Endothelial cell of umbilical vein (primary cell): ENCODE measurements around the gene SLC7A6. TPM values are rescaled to one million over a fixed set of nuclear protein-coding genes. Genes with fewer than 3 reads are reported as not detected.

Experiments
- BruUV-seq: library from RNA; stranded (reverse); fragments of 400-500 nt; replicated peaks from 2 replicates; lab custom pipeline; 2021; lab: Mats Ljungman, UMichigan
- CTCF ChIA-PET: fragments of 300-600, 350-600 bp; sonication (Branson Sonifier 250); formaldehyde crosslinking; loops from one replicate; lab custom pipeline; 2021; ENCODE audit warnings: antibody characterized with exemption, inconsistent platforms; lab: Charles Lee
- POLR2A ChIA-PET: fragments of 300-600, 350-600 bp; sonication (Branson Sonifier 250); formaldehyde crosslinking; loops from one replicate; lab custom pipeline; 2021; ENCODE audit warnings: antibody characterized with exemption, inconsistent platforms; lab: Charles Lee
- DNase-seq: peaks from one replicate; pipeline ENCODE4 v3.0.0-alpha.2; 2011; ENCODE audit warnings: low read depth, low spot score
- FAIRE-seq: peaks from 2 replicates; lab custom pipeline; 2011; peaks lifted over from hg19 to GRCh38; lab: Jason Lieb, UNC
- H2AFZ ChIP-seq: 2 replicates; pipeline ENCODE4 v1.6.0; 2012; ENCODE audit warnings: low read depth, low read length, control low read depth, inconsistent platforms
- H3K27ac ChIP-seq: 2 replicates; pipeline ENCODE4 v1.5.1; 2011; ENCODE audit warnings: low read depth, mild to moderate bottlenecking, control low read depth, low read length, moderate library complexity; ENCODE audit not compliant: insufficient read depth
- H3K27me3 ChIP-seq, 2 experiments: 2 replicates each; pipeline versions ENCODE4 v1.6.0 to v1.6.1; 2011; ENCODE audit warnings: low read length in 2 of 2, mixed read lengths in 1 of 2; ENCODE audit not compliant: control insufficient read depth in 2 of 2, insufficient read depth in 2 of 2
- H3K36me3 ChIP-seq, 2 experiments: 2 replicates in 1 of 2; 3 replicates in 1 of 2; pipeline ENCODE4 v1.5.1; 2011; ENCODE audit warnings: low read length in 2 of 2, mild to moderate bottlenecking in 1 of 2, moderate library complexity in 1 of 2; ENCODE audit not compliant: control insufficient read depth in 2 of 2, insufficient read depth in 2 of 2; ENCODE audit errors: extremely low read depth in 1 of 2
- H3K4me1 ChIP-seq: 3 replicates; pipeline ENCODE4 v1.5.1; 2011; ENCODE audit warnings: mild to moderate bottlenecking, low read length; ENCODE audit not compliant: control insufficient read depth, insufficient read depth; ENCODE audit errors: extremely low read depth
- H3K4me2 ChIP-seq: 2 replicates; pipeline ENCODE4 v1.6.1; 2011; ENCODE audit warnings: low read length, control low read depth, mixed read lengths; ENCODE audit not compliant: insufficient read depth
- H3K4me3 ChIP-seq, 3 experiments: fragments of 200-600 bp in 1 of 3; sonication (generic), shearing (Covaris generic) in 1 of 3; replicated peaks in 1 of 3; 2 replicates each; pipeline ENCODE4 v1.5.1; 2011 to 2016; ENCODE audit warnings: control low read depth in 3 of 3, low read length in 3 of 3, mild to moderate bottlenecking in 2 of 3, inconsistent platforms in 1 of 3, low read depth in 1 of 3, moderate library complexity in 1 of 3; ENCODE audit not compliant: insufficient read depth in 1 of 3
- H3K79me2 ChIP-seq: 2 replicates; pipeline ENCODE4 v1.6.0; 2012; ENCODE audit warnings: low read length, inconsistent platforms; ENCODE audit not compliant: control insufficient read depth, insufficient read depth
- H3K9ac ChIP-seq: replicated peaks from 2 replicates; pipeline ENCODE3; 2011; ENCODE audit warnings: low read length, control low read depth; ENCODE audit not compliant: insufficient read depth; ENCODE audit errors: extremely low read depth
- H3K9me1 ChIP-seq: replicated peaks from 3 replicates; pipeline ENCODE4 v1.6.0; 2011; ENCODE audit warnings: mild to moderate bottlenecking, low read length; ENCODE audit not compliant: control insufficient read depth, insufficient read depth; ENCODE audit errors: extremely low read depth
- H3K9me3 ChIP-seq: replicated peaks from 2 replicates; pipeline ENCODE4 v1.5.1; 2012; ENCODE audit warnings: low read length, inconsistent platforms; ENCODE audit not compliant: control insufficient read depth, insufficient read depth
- H4K20me1 ChIP-seq: replicated peaks from 2 replicates; pipeline ENCODE3; 2011; ENCODE audit warnings: mild to moderate bottlenecking, low read length; ENCODE audit not compliant: control insufficient read depth, insufficient read depth; ENCODE audit errors: extremely low read depth
- EZH2 ChIP-seq: IDR thresholded peaks from 2 replicates; pipeline ENCODE4 v1.6.1; 2012; ENCODE audit warnings: borderline replicate concordance, low read depth, mild to moderate bottlenecking, moderate library complexity, low read length, inconsistent platforms; ENCODE audit not compliant: severe bottlenecking
- MYC ChIP-seq: IDR thresholded peaks from one replicate; pipeline ENCODE4 v1.6.1; 2011; ENCODE audit warnings: mild to moderate bottlenecking, low read depth, low read length
- POLR2A ChIP-seq: IDR thresholded peaks from 2 replicates; pipeline ENCODE4 v1.6.1; 2012; ENCODE audit warnings: low read depth, mild to moderate bottlenecking, control low read depth, low read length
- dilution Hi-C: fragments of 300-500 bp; cut with MboI; formaldehyde crosslinking; loops from one replicate; pipeline ENCODE4 v1.15.0; 2019; ENCODE audit warnings: low sequenced_read_pairs; ENCODE audit not compliant: extremely low pct_ligation_motif_present
- intact Hi-C: fragments of 100-400 bp; cut with micrococcal nuclease; formaldehyde crosslinking; loops from one replicate; pipeline ENCODE4 v1.10.0; 2022
- polyA plus RNA-seq, 4 experiments: library from polyadenylated mRNA; depleted of rRNA in 3 of 4; stranded (reverse) in 3 of 4; unstranded in 1 of 4; fragments of >200 nt; gene quantifications; 2 replicates each; pipeline versions ENCODE4 v1.2.1 to v1.2.3, GENCODE V29; 2011 to 2012; ENCODE audit warnings: missing spikeins in 1 of 4
- total RNA-seq: library from RNA; stranded (reverse); gene quantifications from 2 replicates; pipeline ENCODE4 v1.2.3, GENCODE V29; 2021
- TF ChIP-seq, protein P1 (sequence below), 2 donors: IDR thresholded peaks; 1 replicate in 1 of 2; 2 replicates in 1 of 2; pipeline ENCODE4 v1.5.1; 2011; ENCODE audit warnings: low read length in 2 of 2, mild to moderate bottlenecking in 2 of 2, moderate library complexity in 2 of 2, control low read depth in 1 of 2, inconsistent platforms in 1 of 2, low read depth in 1 of 2; ENCODE audit not compliant: insufficient read depth in 1 of 2; ENCODE audit errors: extremely low read depth in 1 of 2

The SLC7A6 gene
- total and polyA plus RNA-seq, 2 donors (not counting 3 experiments of a cell fraction or from before 2014, with no cell fraction given): 68.0 to 86.5 TPM

DNA sequence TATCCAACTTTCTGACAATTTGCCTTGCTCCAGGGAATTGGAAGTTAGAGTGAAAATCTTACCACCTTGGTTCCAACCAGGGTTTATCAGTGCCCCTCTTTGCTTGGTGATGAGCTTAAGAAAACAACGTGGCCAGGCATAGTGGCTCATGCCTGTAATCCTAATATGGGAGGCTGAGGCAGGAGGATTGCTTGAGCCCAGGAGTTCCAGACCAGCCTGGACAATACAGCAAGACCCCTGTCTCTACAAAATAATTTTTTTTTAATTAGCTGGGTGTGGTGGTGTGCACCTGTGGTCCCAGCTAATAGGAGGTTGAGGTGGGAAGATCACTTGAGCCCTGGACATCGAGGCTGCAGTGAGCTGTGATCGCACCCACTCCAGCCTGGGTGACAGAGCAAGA is 21.4 kb downstream of the SLC7A6 start:
- Histone ChIP-seq H3K4me1 (peaks cover 63% of the 10 kb centered on the region), H3K9me1 (no peaks in the 10 kb centered on the region), H3K36me3 (peaks cover 4% of the 10 kb centered on the region in 2 experiments), H3K4me3 (no peak overlapping the region), H3K9me3 (no peaks in the 10 kb centered on the region), H3K79me2 (peaks cover 47% of the 10 kb centered on the region), H3K9ac (no peak overlapping the region), H2AFZ (no peak overlapping the region), H4K20me1 (no peaks in the 10 kb centered on the region), H3K27me3 (no peaks in the 10 kb centered on the region), H3K4me2 (no peak overlapping the region), H3K27ac (no peak overlapping the region)
- intact Hi-C loops (no loop called here), dilution Hi-C loops (no loop called here)
- POLR2A ChIA-PET: interaction anchor here (0.7 kb wide), 1 partner anchor 544 kb away, joined by 5 read pairs; no protein-coding TSS in a partner anchor
- DNase-seq (no peak), FAIRE-seq (peak; percentile 21)
- TF ChIP-seq EZH2 (no peak), POLR2A (no peak)
- BruUV-seq: no TSS peak
- CTCF ChIA-PET: interaction anchor here (1.8 to 4.0 kb wide), 4 partner anchors 10 to 24 kb away, joined by 5 to 25 read pairs (median 12); partner anchors contain the start of gene SLC7A6

DNA sequence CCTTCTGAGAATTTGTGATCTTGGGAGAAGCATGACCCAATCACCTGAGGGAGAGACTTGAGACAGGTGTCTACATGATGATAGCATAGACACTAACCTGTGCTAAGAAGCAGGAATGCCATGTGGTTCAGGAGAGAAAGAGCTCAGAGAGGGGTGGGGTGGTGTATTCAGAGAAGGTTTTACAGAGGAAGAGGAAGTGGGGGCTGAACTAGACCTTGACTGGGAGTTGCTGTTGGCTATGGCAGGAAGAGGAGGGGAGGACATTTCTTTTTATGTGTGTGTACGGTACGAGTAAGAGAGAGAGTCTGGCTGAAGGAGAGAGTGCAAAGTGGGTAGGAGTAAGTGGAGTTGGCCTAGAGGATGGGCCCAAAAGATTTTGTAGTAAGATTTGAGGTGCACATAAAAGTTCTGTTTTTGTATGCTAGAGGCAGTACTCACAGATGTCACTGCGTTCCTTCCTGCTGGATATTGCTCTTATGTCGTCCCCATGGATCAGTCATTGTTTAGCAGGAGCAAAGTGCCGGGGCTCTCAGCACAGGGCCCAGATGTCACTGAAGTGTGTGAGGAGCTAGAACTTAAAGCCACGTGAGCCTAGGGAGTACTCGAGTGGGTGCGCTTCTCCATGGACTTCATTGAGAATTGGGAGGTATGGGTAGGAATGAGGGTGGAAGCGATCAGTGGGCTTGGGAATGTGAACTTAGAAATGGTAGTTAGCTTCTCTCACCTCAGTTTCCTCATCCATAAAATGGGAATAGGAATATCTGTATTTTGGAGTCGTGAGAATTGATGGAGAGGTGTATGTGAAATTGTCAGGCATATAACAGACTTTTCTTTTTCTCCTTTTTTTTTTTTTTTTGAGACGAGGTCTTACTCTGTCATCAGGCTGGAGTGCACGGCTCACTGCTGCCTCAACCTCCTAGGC is 22.1 kb downstream of the SLC7A6 start:
- no TSS peak for BruUV-seq
- Histone ChIP-seq H3K27me3 (no peaks in the 10 kb centered on the region), H3K4me2 (peak overlapping the region; percentile 39), H3K9me3 (no peaks in the 10 kb centered on the region), H3K36me3 (peaks cover 4 to 6% of the 10 kb centered on the region in 2 experiments), H3K9me1 (no peaks in the 10 kb centered on the region), H3K4me1 (peaks cover 69% of the 10 kb centered on the region), H3K9ac (no peak overlapping the region), H3K4me3 (no peak overlapping the region), H3K27ac (no peak overlapping the region), H4K20me1 (no peaks in the 10 kb centered on the region), H2AFZ (no peak overlapping the region), H3K79me2 (peaks cover 52% of the 10 kb centered on the region)
- peak; percentile 63 for FAIRE-seq
- DNase-seq: peak; percentile 27
- ChIA-PET POLR2A (interaction anchor here (0.7 kb wide), 2 partner anchors 25 to 544 kb away, joined by 5 to 6 read pairs; partner anchors contain the start of genes PRMT7 and SLC7A6OS), CTCF (interaction anchor here (1.6 to 4.0 kb wide), 4 partner anchors 9 to 24 kb away, joined by 5 to 25 read pairs (median 6); partner anchors contain the start of gene SLC7A6)
- dilution Hi-C loops: no loop called here
- peak; percentile 44 for TF ChIP-seq MYC
- TF ChIP-seq, protein P1, sequence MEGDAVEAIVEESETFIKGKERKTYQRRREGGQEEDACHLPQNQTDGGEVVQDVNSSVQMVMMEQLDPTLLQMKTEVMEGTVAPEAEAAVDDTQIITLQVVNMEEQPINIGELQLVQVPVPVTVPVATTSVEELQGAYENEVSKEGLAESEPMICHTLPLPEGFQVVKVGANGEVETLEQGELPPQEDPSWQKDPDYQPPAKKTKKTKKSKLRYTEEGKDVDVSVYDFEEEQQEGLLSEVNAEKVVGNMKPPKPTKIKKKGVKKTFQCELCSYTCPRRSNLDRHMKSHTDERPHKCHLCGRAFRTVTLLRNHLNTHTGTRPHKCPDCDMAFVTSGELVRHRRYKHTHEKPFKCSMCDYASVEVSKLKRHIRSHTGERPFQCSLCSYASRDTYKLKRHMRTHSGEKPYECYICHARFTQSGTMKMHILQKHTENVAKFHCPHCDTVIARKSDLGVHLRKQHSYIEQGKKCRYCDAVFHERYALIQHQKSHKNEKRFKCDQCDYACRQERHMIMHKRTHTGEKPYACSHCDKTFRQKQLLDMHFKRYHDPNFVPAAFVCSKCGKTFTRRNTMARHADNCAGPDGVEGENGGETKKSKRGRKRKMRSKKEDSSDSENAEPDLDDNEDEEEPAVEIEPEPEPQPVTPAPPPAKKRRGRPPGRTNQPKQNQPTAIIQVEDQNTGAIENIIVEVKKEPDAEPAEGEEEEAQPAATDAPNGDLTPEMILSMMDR (IDR thresholded peaks at IDR 0.05; ENCODE audit: extremely low read depth in 1 of 2, insufficient read depth in 1 of 2, low read depth in 1 of 2, low read length in 2 of 2): no peak
- intact Hi-C loops: no loop called here
